GM10266 (cell line): ENCODE measurements around the gene NDUFS1.

Source experiments
- DNase-seq: peaks from one replicate; pipeline ENCODE4 v3.0.0; 2012; ENCODE audit errors: extremely low spot score
- CTCF ChIP-seq: IDR thresholded peaks from 2 replicates; pipeline ENCODE4 v1.5.1; 2012; ENCODE audit warnings: mild to moderate bottlenecking, low read depth; ENCODE audit not compliant: control insufficient read depth, insufficient read depth; ENCODE audit errors: missing control alignments

The NDUFS1 gene

DNA sequence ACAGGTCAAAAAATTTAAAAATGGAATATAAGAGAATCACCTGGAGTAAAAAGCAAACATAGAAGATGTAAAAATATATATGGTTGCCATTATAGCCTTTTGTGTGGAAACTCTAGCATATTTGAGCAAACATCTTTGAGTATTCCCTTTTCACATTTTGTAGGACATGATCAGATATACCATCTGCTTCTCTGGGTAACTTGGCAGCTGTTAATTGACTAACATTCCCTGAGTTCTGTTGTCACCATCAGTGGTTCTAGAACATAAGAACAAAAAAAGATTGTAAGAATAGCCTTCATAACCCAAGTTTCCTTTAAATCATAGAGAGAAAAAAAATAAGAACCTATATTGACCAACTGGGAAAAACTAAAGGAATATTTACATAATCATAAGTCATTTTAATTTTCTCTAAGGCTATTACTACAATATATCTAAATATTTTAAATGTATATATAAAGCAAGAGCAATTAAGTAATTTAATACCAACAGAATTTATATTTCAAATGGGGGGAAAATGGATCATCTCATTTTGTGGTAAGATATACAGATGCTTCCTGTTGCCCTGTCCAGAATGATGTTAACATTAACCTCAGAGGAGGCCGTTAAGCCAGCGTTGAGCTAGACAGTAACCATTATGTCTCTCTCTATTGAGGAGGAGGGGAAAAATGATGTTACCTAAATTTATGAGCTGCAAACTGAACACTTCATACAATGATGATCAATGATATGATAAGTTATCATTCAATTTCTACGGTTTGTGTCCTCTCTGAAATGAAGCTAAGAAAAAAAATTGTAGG, 63.5 kb downstream of the NDUFS1 start:
- no peak for TF ChIP-seq CTCF
- no peak for DNase-seq

DNA sequence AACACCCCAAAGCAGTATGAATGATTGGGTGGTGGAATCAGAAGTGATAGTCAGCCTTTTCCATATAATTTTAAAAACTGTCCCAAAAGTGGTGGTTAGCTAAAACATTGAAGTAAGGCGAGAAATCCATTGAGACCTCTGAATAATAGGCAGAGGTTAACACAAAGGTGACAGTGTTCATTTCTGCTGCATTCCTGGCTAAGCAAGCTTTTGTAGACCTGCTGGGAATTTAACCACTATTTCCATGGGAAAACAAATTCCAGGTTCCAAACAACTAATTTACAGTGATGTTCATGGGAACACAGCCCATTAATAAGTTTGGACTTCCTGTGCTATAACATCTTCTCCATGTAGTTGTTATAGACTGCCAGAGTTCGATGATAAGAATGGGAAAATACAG, 66.9 kb downstream of the NDUFS1 start:
- no peak for TF ChIP-seq CTCF
- no peak for DNase-seq

DNA sequence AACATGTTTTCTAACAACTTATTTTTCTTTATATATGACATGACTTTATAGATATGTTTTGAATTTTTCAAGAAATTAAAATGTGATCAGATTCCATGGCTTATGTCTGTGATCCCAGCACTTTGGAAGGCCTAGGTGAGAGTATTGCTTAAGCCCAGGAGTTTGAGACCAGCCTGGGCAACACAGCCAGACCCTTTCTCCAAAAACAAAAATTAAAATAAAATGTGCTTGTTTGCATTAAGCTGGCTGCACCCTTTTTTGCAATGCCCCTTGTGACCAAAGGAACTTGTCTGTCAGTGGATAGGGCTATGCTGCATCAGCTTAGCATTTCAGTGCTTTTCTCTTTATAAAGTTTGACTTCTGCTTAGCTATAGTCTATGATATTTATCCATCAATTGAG, 71.0 kb downstream of the NDUFS1 start:
- DNase-seq, result no peak
- no peak for TF ChIP-seq CTCF

DNA sequence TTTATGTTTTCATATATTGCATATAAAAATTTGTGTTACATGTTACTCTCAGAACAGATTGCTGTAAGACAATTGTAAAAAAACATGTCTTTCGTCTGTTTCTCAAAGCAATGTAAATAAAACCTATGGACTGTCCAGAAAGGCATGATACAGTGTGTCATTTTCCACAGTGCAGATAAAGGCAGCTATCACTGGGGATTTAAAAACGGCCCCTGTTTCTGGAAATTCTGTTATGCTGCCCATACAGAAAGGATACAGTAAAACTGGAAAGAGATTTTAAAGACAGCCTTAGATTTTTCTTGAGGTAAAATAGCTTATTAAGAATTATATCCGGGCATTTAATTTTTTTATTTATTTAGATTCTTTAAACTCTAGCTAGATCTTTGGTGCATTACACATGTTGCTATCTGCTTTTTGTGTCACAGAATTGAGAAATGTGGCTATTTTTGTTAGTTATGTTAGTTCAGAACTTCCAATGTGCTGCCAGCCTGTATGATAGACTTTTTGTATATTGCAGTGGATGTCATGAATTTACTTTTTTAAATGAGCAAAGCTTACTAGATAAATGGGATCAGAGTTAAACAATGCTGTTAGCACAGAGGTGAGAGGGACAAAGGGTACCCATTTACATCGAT, 72.4 kb downstream of the NDUFS1 start:
- no peak for TF ChIP-seq CTCF
- DNase-seq, result no peak

DNA sequence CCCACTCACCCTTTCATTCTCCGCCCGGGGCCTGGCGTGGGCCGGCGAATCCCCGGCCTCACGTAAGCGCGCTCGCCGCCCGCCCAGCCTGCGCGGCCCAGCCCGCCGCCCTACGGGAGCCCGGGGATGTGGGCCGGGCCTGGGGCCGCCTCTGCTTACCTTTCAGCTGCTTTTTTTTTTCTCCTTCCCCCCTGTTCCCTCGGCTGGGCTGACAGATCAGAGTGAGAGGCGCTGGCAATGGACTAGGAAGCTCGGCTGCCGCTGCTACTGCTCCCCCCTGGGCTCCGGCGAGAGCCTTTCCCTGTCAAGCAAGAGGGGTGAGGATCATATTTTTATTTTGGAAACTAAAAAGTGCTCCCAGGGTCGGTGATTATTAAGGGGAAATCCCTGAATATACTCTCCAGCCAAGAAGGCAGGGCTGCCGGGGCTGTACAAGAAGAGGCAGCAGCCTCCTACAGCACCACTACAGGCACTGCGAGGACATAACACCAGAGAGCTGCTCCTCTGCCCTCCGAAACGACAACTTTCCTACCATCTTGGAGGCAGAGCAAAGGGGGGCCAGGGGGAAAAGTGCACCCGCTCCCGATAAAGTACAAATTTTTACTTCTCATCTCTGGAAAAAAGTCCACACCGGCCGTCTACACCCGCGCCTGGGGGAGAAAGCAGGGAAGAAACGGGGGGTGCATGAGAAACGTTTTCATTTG, 73.3 kb downstream of the NDUFS1 start, which contains the start of gene INO80D:
Gene INO80D, minus strand, starts transcription at position 433 of the 704 bp plus-strand sequence. CDS start 23,158 bp downstream, outside the sequence.
- peak; percentile 85 for DNase-seq
- TF ChIP-seq CTCF, result peak; percentile 63

DNA sequence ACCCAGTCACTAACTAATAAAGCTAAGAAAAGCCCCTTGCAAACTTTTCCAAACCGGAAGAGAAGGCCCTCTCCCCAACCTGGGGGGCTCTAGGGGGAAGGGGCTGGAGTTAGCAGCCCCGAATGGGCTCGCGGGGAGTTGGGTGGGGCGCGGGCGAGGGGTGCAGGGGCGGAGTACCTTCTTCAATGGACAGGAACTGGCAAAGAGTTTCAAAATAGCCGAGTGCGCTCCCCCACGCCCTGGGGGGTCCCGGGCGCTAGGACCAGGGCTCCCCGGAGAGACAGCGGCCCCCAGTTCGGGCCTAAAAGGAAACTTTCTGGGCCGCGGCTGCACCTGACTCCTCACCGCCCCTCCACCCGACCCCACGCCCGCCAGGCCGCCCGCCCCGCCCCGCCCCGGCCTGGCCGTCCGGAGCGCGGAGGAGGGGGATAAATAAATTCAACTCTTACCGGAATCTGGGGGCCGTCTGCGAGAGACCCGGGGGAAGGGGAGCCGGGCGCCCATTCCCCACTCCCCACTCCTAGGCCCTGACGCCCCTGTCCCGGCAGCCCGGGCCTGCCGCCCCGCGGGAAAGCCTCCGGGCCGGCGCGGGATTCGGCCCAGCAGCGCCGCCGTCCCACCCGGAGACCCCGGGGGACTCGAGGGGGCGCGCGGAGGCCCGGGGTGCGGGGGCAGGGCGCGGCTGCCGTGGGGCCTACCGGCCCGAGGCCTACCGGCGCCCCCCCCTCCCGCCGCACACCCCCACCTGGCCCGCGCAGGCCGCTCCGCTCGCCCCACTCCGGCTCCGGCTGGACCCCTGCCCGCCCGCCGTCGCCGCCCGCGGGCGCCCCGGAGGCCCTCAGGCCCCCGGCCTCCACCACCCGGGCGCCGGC, 74.1 kb downstream of the NDUFS1 start:
- DNase-seq, result peak; percentile 57
- TF ChIP-seq CTCF, result no peak
